ENCODE results near the gene CPN1.

CPN1 gene

DNA sequence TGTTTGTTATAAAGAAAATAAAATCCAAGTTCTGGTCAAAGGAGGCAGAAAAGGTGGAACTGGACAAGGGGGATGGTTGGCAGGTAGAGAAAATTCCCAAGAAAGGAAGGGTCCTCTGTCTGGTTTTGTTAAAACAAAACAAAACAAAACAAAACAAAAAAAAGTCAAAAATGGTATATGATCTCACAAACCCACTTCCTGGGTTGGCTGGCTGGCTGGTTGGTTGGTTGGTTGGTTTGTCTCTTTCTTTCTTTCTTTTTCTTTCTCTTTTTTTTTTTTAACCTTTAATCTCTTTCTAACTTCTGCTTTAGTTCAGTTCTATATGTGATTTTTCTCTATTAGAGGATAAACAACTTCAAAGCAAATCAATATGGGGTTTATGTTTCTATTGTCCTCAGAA is 41.1 kb upstream of the CPN1 start:
- H3K27me3 Mint-ChIP-seq (ENCODE audit: low read depth, poor library complexity), result peaks cover 9% of the 10 kb centered on the region
- H3K27ac Mint-ChIP-seq, result no peak overlapping the region
- TF ChIP-seq CTCF (IDR thresholded peaks at IDR 0.05), result no peak
- H3K4me1 Mint-ChIP-seq, result no peaks in the 10 kb centered on the region
- no peak for DNase-seq
- H3K36me3 Mint-ChIP-seq (ENCODE audit: low read depth), result no peaks in the 10 kb centered on the region
- H3K4me3 Mint-ChIP-seq, result no peak overlapping the region
- no peaks in the 10 kb centered on the region for H3K9me3 Mint-ChIP-seq

DNA sequence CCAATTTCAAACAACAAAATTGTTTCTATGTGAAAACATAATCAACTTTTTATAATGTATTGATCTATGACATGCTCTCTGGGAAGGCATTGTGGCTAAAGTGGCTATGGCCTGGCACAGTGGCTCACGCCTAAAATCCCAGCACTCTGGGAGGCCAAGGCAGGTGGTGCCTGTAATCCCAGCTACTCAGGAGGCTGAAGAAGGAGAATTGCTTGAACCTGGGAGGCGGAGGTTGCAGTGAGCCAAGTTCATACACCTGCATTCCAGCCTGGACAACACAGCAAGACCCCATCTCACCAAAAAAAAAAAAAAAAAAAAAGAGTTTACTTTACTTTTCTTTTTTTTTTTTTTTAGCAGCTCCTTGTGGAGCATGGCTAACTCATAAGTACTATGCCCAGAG is 38.9 kb upstream of the CPN1 start:
- no peak for TF ChIP-seq CTCF (IDR thresholded peaks at IDR 0.05)
- Mint-ChIP-seq H3K36me3 (ENCODE audit: low read depth) (no peaks in the 10 kb centered on the region), H3K4me1 (no peaks in the 10 kb centered on the region), H3K27ac (no peak overlapping the region), H3K4me3 (no peak overlapping the region), H3K27me3 (ENCODE audit: low read depth, poor library complexity) (peaks cover 4% of the 10 kb centered on the region), H3K9me3 (no peaks in the 10 kb centered on the region)
- DNase-seq, result no peak

- H3K4me1 Mint-ChIP-seq, result no peaks in the 10 kb centered on the region
- no peak overlapping the region for H3K27ac Mint-ChIP-seq
- no peaks in the 10 kb centered on the region for H3K9me3 Mint-ChIP-seq
- H3K36me3 Mint-ChIP-seq (ENCODE audit: low read depth), result no peaks in the 10 kb centered on the region
- peaks cover 4% of the 10 kb centered on the region for H3K27me3 Mint-ChIP-seq (ENCODE audit: low read depth, poor library complexity)
- no peak for DNase-seq
- H3K4me3 Mint-ChIP-seq, result no peak overlapping the region
- TF ChIP-seq CTCF (IDR thresholded peaks at IDR 0.05), result no peak
Measured at GRCh38 chr10:100119726-100120125, 38.1 kb upstream of the CPN1 start.

- no peak for DNase-seq
- H3K27ac Mint-ChIP-seq, result no peak overlapping the region
- H3K4me1 Mint-ChIP-seq, result peaks cover 5% of the 10 kb centered on the region
- no peaks in the 10 kb centered on the region for H3K9me3 Mint-ChIP-seq
- no peaks in the 10 kb centered on the region for H3K36me3 Mint-ChIP-seq (ENCODE audit: low read depth)
- TF ChIP-seq CTCF (IDR thresholded peaks at IDR 0.05), result no peak
- H3K4me3 Mint-ChIP-seq, result no peak overlapping the region
- H3K27me3 Mint-ChIP-seq (ENCODE audit: low read depth, poor library complexity), result peaks cover 21% of the 10 kb centered on the region
Measured at GRCh38 chr10:100114976-100115770, 33.5 kb upstream of the CPN1 start.

DNA sequence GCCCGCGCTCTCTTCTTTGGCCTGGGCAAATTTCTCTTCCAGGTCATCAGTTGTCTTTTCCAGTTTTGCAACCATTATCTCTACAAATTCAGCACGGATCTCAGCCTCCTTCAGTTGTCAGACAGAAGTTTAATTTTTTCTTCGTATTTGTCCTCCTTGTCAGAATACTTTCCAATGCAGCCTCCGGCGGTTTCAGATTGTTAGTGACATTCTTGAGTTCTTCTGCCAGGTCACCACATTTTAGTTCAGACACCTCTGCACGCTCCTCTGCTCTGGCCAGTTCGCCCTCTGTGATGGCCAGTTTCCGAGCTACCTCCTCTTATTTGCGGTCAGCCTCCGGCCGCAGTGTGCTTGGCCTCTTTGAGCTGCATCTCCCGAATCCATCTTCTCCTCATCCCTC is 32.8 kb upstream of the CPN1 start:
- Mint-ChIP-seq H3K27ac (no peak overlapping the region), H3K36me3 (ENCODE audit: low read depth) (no peaks in the 10 kb centered on the region), H3K4me1 (peaks cover 7% of the 10 kb centered on the region), H3K27me3 (ENCODE audit: low read depth, poor library complexity) (peaks cover 21% of the 10 kb centered on the region), H3K4me3 (no peak overlapping the region), H3K9me3 (no peaks in the 10 kb centered on the region)
- TF ChIP-seq CTCF (IDR thresholded peaks at IDR 0.05), result no peak
- no peak for DNase-seq

- Mint-ChIP-seq H3K9me3 (peaks cover 6% of the 10 kb centered on the region), H3K27me3 (ENCODE audit: low read depth, poor library complexity) (peaks cover 19% of the 10 kb centered on the region), H3K36me3 (ENCODE audit: low read depth) (no peaks in the 10 kb centered on the region), H3K4me1 (peaks cover 10% of the 10 kb centered on the region), H3K4me3 (no peak overlapping the region), H3K27ac (no peak overlapping the region)
- DNase-seq, result no peak
- no peak for TF ChIP-seq CTCF (IDR thresholded peaks at IDR 0.05)
Measured at GRCh38 chr10:100109670-100110069, 28.0 kb upstream of the CPN1 start.
